Common myeloid progenitor, CD34-positive (primary cell): Measurements from ENCODE around the gene SUPV3L1.

Experiments used
- CTCF ChIA-PET: fragments of 350-600 bp; sonication (Branson Sonifier 250); formaldehyde crosslinking; loops from one replicate; lab custom pipeline; 2021; ENCODE audit warnings: antibody characterized with exemption; lab: Charles Lee
- POLR2A ChIA-PET: fragments of 350-600 bp; sonication (Branson Sonifier 250); formaldehyde crosslinking; loops from one replicate; lab custom pipeline; 2021; ENCODE audit warnings: antibody characterized with exemption; lab: Charles Lee
- DNase-seq, 3 donors: peaks; one replicate each; pipeline versions ENCODE4 v3.0.0 to v3.0.0-alpha.2; 2013
- H3K27ac ChIP-seq, 2 experiments: 1 replicate in 1 of 2; 2 replicates in 1 of 2; pipeline ENCODE4 v1.7.0; 2013; ENCODE audit warnings: inconsistent platforms in 2 of 2, low read length in 2 of 2, mild to moderate bottlenecking in 2 of 2, low read depth in 1 of 2, moderate library complexity in 1 of 2; ENCODE audit not compliant: severe bottlenecking in 2 of 2, insufficient read depth in 1 of 2, poor library complexity in 1 of 2
- H3K27me3 ChIP-seq, 5 experiments: replicated peaks in 2 of 5; 1 replicate in 3 of 5; 2 replicates in 2 of 5; pipeline versions ENCODE4 v1.6.1 to v1.7.0; 2013; ENCODE audit warnings: low read length in 4 of 5, mild to moderate bottlenecking in 2 of 5, moderate library complexity in 2 of 5, inconsistent platforms in 1 of 5; ENCODE audit not compliant: insufficient read depth in 5 of 5, control insufficient read depth in 4 of 5
- H3K36me3 ChIP-seq, 4 experiments: 1 replicate in 2 of 4; 2 replicates in 2 of 4; pipeline versions ENCODE4 v1.6.1 to v1.7.0; 2013; ENCODE audit warnings: low read length in 3 of 4, control low read depth in 1 of 4, mild to moderate bottlenecking in 1 of 4; ENCODE audit not compliant: control insufficient read depth in 4 of 4, insufficient read depth in 4 of 4
- H3K4me1 ChIP-seq, 4 experiments: 1 replicate in 3 of 4; 2 replicates in 1 of 4; pipeline versions ENCODE4 v1.6.1 to v1.7.1; 2013; ENCODE audit warnings: low read length in 3 of 4, mild to moderate bottlenecking in 3 of 4, control low read depth in 1 of 4, inconsistent platforms in 1 of 4, moderate library complexity in 1 of 4; ENCODE audit not compliant: control insufficient read depth in 4 of 4, insufficient read depth in 4 of 4; ENCODE audit errors: control extremely low read depth in 1 of 4
- H3K4me3 ChIP-seq, 7 experiments: 1 replicate in 4 of 7; 2 replicates in 3 of 7; pipeline versions ENCODE4 v1.5.1 to v1.7.0; 2013; ENCODE audit warnings: mild to moderate bottlenecking in 7 of 7, low read length in 6 of 7, moderate library complexity in 6 of 7, inconsistent platforms in 2 of 7, low read depth in 2 of 7, control low read depth in 1 of 7; ENCODE audit not compliant: insufficient read depth in 4 of 7, control insufficient read depth in 1 of 7; ENCODE audit errors: extremely low read depth in 1 of 7
- H3K9me3 ChIP-seq, 5 experiments: 1 replicate in 4 of 5; 2 replicates in 1 of 5; pipeline versions ENCODE4 v1.6.1 to v1.7.1; 2013; ENCODE audit warnings: low read length in 4 of 5, mild to moderate bottlenecking in 2 of 5, inconsistent platforms in 1 of 5, low read depth in 1 of 5, moderate library complexity in 1 of 5; ENCODE audit not compliant: control insufficient read depth in 4 of 5, insufficient read depth in 2 of 5; ENCODE audit errors: control extremely low read depth in 1 of 5
- WGBS: methylation state at CpG from one replicate; pipeline ENCODE4 v1.1.5; 2013; ENCODE audit not compliant: insufficient coverage; 5-methylcytosine and 5-hydroxymethylcytosine counted together

The SUPV3L1 gene

DNA sequence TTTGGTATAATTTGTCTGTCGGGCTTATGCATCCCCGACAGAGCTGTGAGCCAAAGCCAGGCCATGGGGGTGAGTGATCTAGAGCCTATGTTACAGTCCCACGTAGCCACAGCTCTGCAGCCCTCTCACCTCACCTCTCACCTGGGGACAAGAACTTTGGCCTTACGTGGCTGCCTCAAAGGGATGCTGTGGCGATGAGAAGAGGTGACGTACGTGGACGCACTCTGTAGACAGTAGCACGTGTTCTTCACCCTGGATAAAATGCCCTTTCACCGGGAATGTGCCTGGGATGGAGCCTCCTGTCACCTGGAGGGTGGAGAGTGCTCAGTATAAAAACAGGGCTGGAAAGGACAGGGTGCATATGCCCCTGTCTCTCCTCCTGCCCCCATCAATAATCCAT is 45.6 kb downstream of the SUPV3L1 start:
- DNase-seq, result no peak
- H3K27ac ChIP-seq, result no peak overlapping the region
- no peaks in the 10 kb centered on the region for H3K27me3 ChIP-seq
- no peaks in the 10 kb centered on the region for H3K36me3 ChIP-seq
- H3K4me3 ChIP-seq, result no peak overlapping the region
- POLR2A ChIA-PET, result no interaction called here
- WGBS, result 97% methylated on average over 10 of the region's 10 CpGs
- CTCF ChIA-PET, result interaction anchor here (1.1 to 2.3 kb wide), 5 partner anchors 10 to 167 kb away, joined by 3 to 11 read pairs (median 5); no protein-coding TSS in a partner anchor
- H3K9me3 ChIP-seq, result no peaks in the 10 kb centered on the region
- H3K4me1 ChIP-seq, result peaks cover 0 to 62% (median 50%) of the 10 kb centered on the region in 4 experiments

DNA sequence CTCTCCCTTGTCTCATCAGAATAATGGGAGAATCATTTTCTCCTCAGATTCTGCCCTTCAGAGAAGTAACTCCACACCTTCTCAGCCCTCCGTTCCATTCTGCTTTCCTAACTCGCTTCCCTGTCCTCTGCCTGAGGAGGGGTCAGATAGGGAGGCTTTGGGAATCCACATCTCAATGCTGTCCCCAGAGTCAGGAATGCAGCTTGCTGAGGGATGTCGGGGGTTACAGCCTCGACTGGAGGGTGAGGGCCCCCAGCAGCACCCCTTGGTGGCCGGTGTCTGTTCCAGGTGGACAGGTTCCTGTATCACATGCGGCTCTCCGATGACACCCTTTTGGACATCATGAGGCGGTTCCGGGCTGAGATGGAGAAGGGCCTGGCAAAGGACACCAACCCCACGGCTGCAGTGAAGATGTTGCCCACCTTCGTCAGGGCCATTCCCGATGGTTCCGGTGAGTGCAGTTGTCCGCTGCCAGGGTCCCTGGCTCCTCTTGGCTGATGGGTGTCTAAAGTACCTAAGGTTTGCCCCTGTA is 47.0 kb downstream of the SUPV3L1 start:
- 98% methylated on average over 12 of the region's 14 CpGs for WGBS
- CTCF ChIA-PET, result interaction anchor here (0.6 to 2.3 kb wide), 5 partner anchors 9 to 221 kb away, joined by 3 to 8 read pairs (median 3); no protein-coding TSS in a partner anchor
- H3K27ac ChIP-seq, result no peak overlapping the region
- H3K36me3 ChIP-seq, result no peaks in the 10 kb centered on the region
- no peaks in the 10 kb centered on the region for H3K9me3 ChIP-seq
- POLR2A ChIA-PET, result interaction anchor here (0.6 kb wide), 1 partner anchor 174 kb away, joined by 4 read pairs; no protein-coding TSS in a partner anchor
- H3K4me3 ChIP-seq, result no peak overlapping the region
- H3K27me3 ChIP-seq, result no peaks in the 10 kb centered on the region
- peaks cover 0 to 56% (median 45%) of the 10 kb centered on the region in 4 experiments for H3K4me1 ChIP-seq
- no peak for DNase-seq

DNA sequence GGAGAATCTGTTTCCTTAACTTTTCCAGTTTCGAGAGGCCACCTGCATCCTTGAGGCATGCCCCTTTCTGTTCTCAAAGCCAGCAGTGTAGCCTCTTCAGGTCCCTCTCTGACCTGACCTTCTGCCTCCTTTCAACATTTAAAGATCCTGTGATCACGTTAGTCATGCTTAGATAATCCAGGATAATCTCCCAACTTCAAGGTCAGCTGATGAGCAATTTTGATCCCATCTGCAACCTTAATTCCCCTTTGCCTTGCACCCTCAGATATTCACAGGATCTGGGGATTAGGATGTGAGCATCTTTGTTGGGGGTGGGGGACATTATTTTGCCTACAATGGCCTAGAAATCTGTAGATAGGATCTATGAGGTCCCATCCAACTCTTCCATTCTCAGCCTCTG is 48.1 kb downstream of the SUPV3L1 start:
- no peak overlapping the region for H3K27ac ChIP-seq
- DNase-seq, result no peak
- H3K9me3 ChIP-seq, result no peaks in the 10 kb centered on the region
- WGBS, result 94% methylated on average over 2 of the region's 2 CpGs
- H3K27me3 ChIP-seq, result no peaks in the 10 kb centered on the region
- H3K36me3 ChIP-seq, result no peaks in the 10 kb centered on the region
- CTCF ChIA-PET, result interaction anchor here (1.2 to 2.3 kb wide), 4 partner anchors 11 to 164 kb away, joined by 3 to 11 read pairs (median 4); no protein-coding TSS in a partner anchor
- peaks cover 0 to 45% (median 35%) of the 10 kb centered on the region in 4 experiments for H3K4me1 ChIP-seq
- peak overlapping the region in 1 of 7 experiments; percentile 7 for H3K4me3 ChIP-seq
- POLR2A ChIA-PET, result no interaction called here

DNA sequence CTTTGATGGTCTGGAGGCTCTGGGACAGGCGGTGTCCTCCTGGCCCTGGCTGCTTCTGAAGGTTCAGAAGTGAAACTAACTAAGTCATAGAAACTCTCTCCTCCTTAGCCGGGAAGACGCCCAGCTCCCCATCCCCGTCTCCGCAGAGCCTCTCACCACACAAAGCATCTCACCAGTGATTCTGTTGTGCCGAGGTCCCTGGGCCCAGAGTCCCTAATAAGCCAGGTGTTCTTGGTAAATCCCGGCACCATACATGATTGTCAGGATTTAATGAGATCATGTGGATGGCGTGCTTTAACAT is 49.5 kb downstream of the SUPV3L1 start:
- DNase-seq, result no peak
- H3K36me3 ChIP-seq, result no peaks in the 10 kb centered on the region
- WGBS, result 100% methylated on average over 2 of the region's 8 CpGs
- H3K9me3 ChIP-seq, result no peaks in the 10 kb centered on the region
- peak overlapping the region in 4 of 7 experiments; percentile 12 to 62 (median 39) for H3K4me3 ChIP-seq
- H3K27ac ChIP-seq, result no peak overlapping the region
- H3K27me3 ChIP-seq, result no peaks in the 10 kb centered on the region
- H3K4me1 ChIP-seq, result peaks cover 0 to 42% (median 33%) of the 10 kb centered on the region in 4 experiments
- POLR2A ChIA-PET, result interaction anchor here (1.1 kb wide), 1 partner anchor 178 kb away, joined by 4 read pairs; no protein-coding TSS in a partner anchor
- CTCF ChIA-PET, result interaction anchor here (0.6 to 2.3 kb wide), 11 partner anchors 9 to 179 kb away, joined by 3 to 11 read pairs (median 3); partner anchors contain the start of gene HKDC1

DNA sequence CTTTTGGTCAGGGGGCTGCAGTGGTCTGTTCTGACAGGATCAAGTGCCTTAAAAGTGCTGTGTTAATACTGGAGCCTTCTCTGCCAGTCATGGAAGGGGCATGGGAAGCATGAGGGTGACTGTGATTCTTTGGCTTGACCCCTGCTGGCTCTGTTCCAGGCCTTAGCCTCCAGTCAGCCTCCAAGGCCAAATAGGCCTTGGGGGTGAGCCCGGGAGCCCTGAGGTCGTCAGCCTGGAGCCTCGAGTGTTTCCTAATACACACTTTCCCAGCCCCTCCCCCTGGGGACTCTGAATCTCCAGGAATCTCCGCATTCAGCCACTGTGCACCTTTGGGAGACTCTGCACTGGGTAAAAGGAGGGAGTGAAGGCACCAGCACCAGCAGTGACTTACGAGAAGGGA is 50.1 kb downstream of the SUPV3L1 start:
- H3K36me3 ChIP-seq, result no peaks in the 10 kb centered on the region
- H3K9me3 ChIP-seq, result no peaks in the 10 kb centered on the region
- H3K27ac ChIP-seq, result no peak overlapping the region
- no peak for DNase-seq
- ChIA-PET CTCF (interaction anchor here (1.0 to 2.3 kb wide), 3 partner anchors 9 to 162 kb away, joined by 3 to 11 read pairs (median 4); no protein-coding TSS in a partner anchor), POLR2A (no interaction called here)
- H3K27me3 ChIP-seq, result no peaks in the 10 kb centered on the region
- WGBS, result 100% methylated on average over 1 of the region's 5 CpGs
- no peak overlapping the region for H3K4me3 ChIP-seq
- peaks cover 0 to 37% (median 28%) of the 10 kb centered on the region in 4 experiments for H3K4me1 ChIP-seq

DNA sequence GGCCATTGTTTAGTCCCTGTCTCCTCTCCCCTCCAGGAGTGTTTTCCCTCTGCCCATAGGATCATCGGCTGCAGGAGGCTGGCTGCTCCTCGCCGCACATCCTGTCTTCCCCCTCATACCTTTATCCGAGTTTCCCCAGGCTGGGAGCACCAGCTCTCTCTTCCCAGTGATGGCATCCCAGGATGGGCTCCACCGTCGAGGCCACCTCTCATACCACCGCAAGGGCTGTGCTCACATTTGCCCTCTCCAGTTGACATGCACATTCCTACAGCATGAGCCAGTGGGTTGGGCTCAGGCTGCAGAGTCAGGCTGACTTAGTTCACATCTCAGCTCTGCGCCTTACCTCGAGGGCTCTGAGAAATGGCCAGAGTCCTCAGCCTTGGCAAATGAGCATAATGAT is 52.2 kb downstream of the SUPV3L1 start:
- no peak overlapping the region for H3K27ac ChIP-seq
- DNase-seq, result no peak
- no peaks in the 10 kb centered on the region for H3K9me3 ChIP-seq
- H3K36me3 ChIP-seq, result no peaks in the 10 kb centered on the region
- CTCF ChIA-PET, result interaction anchor here (1.0 to 12.6 kb wide), 3 partner anchors 17 to 160 kb away, joined by 3 to 209 read pairs (median 3); no protein-coding TSS in a partner anchor
- H3K27me3 ChIP-seq, result no peaks in the 10 kb centered on the region
- POLR2A ChIA-PET, result no interaction called here
- H3K4me3 ChIP-seq, result no peak overlapping the region
- H3K4me1 ChIP-seq, result peaks cover 0 to 28% (median 22%) of the 10 kb centered on the region in 4 experiments
- WGBS, result 97% methylated on average over 9 of the region's 9 CpGs
